Glomerular visceral epithelial cell (primary cell): ENCODE results near the gene RNF220.

Experiments used
- DNase-seq: peaks from one replicate; pipeline ENCODE4 v3.0.0-alpha.2; 2016; ENCODE audit errors: extremely low spot score

The RNF220 gene

DNA sequence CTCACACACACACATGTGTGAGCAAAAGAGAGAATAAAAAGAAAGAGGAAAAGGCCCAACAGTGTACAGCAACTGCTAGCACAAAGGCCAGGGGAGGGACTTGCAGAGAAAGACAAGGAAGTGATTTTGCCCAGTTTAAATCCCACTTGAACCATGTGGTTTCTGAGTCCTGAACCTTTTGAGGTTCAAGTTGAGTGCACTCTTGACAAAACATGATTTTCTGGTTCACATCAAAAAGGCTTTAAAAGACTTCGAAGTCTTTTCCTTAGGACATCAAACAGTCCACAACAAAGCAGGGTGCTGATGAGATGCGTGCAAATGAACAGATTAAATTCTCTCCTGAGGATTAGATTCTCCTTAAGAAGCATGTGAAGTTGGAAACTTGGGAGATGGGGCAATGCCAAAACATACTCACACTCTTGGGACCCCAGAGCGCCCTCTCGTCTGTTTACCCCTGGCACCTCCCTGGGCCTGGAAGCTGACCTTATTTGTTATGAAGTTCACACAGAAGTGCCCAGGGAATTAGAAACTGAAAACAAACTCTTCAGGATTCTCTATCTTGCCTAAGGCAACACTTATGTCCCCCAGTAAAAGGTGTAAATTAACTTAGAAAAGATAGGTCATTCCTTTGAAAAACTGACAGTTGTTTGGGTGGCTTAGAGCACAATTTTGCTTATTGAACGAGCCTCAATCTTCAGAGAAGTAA, 31.5 kb downstream of the RNF220 start:
- no peak for DNase-seq

DNA sequence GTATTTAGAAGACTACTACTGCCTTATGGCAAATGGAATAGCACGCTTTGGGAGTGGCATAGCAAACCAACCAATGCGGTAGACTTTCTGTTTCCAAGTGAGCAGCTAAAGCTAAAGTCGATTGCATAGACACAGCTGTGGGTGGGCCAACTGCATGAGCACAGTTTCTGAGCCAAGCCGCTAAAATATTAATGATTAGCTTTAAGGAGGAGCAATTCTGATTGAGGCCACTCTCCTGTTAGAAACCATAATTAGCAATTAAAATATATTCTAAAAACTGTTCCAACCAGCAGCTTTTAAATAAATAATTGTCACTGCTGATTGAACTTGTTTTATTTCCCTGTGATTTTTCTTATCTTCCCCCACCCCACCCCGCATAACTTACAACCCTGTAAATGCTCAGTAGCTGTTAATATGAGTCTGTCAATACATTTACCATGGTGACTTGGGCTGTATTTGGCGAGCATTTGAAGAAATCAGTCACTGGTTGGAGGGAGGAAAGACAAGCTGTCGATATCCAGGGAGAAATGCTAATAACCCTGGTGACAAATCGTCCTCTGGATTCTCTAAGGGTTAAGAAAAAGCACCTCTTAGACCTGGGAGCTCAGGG, 32.2 kb downstream of the RNF220 start:
- no peak for DNase-seq

DNA sequence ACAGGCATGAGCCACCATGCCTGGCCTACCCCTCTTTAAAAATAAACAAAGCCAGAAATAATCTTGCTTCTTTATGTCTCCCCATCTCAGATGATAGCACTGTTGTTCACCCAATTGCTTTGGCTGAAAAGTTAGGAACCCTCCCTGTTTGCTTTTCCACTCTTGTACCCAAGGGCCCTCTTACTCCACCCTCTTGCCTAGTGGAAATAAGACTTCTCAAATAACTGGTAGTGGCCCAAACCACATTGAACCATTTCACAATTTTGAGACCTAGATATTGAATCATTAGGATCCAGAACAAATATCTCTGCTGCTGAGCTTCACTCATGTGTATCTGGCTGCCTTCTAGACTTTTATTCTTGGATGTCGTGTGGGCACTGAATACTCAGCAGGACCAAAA, 37.7 kb downstream of the RNF220 start:
- DNase-seq: no peak

DNA sequence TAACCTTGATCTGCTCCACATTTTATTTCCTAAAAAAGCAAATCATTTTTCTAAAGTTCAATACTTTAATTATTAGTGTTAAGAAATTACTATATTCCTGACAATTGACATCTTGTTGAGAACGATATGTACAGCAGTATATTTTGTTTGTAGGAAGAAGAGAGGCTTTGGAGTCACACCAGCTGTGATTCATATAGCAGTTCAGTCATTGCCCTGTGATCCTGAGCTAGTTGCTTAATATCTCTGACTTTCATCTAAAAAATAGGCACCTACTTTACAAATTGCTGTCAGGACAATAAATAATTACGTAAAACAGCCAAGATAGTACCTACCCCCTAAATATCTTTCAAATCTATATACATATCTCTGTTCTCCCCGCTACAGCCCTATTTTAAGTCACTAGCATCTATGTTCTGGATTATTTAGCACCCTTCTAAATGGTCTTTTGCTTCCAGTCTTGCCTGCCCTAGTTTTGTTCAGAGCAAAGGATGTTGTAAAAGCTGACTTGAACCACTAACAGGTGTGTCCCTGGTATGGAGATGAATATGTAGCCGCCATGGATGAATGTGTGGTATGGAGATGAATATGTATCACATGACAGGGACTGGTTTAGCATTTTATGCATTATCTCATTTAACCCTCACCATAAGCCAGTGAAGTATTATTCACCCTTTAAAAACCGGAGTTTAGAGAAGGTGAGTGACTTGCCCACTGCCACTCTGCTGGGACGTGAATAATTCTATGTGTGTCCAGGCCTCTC, 42.2 kb downstream of the RNF220 start:
- no peak for DNase-seq

DNA sequence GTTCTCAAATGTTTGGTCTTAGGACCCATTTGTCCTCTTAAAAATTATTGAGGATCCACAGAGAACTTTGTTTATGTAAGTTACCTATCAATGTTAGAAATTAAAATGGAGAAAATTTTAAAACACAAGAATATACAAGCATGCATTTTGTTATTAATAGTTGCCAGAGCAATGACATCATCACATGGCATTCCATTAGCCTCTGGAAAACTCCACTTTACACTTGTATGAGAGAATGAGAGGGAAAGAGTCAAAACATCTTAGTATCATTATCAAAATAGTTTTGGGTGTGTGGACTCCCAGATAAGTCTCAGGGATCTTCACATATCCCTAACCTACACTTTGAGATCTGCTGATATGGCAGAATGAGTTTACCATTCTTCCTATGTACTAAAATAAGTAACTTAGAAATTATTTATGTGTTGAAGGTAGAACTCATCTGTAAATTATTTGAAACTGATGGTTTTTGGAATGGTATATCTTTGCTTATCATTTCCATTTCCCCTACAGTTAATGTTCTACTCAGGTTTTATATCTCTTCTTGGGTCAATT, 48.8 kb downstream of the RNF220 start:
- DNase-seq: no peak

DNA sequence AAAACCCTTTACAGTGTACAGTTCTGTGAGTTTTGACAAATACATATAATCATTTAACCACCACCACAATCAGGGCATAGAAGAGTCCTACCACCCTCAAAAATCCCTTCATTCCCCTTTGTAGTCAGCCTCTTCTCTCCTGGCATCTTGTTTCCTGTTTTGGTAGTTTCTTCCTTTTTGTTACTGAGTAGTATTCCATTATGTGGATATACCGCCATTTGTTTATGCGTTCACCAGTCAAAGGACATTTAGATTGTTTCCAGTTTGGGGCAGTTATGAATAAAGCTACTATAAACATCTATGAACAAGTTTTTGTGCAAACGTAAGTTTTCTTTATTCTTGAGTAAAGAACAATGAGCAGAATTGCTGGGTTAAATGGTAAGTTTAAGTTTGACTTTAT, 49.6 kb downstream of the RNF220 start:
- no peak for DNase-seq

DNA sequence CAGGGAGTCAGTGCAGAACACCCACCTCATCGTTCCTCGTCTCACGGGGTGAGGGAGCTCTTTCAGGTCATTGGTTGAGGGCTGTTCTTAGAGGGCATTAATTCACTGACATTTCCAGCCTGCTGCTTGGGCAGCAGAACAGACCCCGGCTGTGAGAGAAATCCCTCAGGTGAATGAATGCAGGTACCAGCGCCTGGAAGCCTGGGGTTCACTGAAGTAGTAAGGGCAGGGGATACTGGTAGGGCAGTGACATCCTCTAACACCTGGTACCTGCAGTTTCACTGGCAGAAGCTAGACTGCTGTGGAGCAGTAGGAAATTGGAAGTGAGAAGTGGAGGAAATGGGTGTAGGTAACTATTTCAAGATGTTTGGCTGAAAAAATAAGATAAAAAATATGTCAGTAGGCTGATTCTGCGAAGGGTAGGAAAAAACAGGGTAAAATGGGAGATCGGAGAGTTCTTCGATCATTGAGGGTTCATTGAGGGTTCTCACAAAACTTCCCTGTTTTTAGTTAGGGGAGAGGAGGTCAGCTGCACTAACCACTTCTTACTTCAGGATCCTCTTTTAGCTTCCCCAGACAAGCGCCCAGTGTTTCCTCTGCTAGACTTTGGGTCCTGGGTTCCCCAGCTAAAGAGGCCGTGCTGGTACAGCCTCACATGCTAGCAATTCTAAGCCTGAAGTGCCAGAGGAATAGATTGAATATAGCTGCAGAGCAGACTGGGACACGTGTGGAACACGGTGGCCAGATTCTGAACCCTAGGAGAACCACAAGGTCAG, 55.2 kb downstream of the RNF220 start:
- DNase-seq: no peak

DNA sequence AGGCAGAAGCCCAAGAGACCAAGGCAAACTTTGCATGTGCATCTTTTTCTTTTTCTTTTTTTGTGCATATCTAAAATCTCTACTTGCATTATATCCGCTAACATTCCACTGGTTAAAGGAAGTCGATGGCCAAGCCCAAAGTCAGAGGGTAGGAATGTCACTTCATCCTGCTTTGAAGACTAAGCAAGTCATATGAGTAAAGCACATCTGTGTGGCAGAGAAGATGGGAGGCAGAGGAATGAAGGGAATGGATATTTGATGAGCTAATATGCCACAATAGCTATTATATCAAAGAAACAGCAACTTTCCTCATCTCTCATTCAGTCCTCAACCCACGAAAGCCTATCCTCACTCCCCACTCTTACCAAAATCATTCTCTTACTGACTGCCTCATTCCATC, 59.3 kb downstream of the RNF220 start:
- DNase-seq: no peak

DNA sequence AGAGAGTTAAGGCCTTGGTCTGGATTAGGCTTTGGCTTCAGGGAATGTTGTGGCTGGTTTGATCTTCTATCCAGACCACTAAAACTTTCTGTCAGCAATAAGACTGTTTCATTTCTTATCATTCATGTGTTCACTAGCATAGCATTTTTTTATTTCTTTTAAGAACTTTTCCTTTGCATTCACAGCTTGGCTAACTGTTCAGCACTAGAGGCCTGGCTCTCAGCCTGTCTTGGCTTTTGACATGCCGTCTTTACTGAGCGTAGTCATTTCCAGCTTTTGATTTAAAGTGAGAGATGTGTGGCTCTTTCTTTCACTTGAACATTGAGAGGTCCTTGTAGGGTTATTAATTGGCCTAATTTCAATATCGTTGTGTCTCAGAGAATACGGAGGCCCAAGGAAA, 62.5 kb downstream of the RNF220 start:
- no peak for DNase-seq

DNA sequence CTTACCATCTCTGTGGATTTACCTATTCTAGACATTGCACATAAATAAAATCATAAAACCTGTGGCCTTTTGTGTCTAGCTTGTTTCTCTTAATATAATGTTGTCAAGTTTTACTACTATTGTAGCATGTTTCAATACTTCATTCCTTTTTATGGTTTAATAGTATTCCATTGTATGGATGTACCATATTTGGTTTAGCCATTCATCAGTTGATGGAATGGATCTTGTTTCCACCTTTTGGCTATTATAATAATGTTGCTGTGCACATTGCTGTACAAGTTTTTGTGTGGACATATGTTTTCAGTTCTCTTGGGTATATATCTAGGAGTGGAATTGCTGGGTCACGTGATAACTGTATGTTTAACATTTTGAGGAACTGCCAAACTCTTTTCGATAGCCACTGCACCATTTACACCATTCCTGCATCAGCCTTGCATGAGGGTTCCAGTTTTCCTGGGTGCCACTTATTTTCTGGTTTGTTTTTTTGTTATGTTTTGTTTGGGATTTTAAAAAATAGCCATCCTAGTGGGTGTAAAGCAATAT, 66.9 kb downstream of the RNF220 start:
- DNase-seq: no peak

DNA sequence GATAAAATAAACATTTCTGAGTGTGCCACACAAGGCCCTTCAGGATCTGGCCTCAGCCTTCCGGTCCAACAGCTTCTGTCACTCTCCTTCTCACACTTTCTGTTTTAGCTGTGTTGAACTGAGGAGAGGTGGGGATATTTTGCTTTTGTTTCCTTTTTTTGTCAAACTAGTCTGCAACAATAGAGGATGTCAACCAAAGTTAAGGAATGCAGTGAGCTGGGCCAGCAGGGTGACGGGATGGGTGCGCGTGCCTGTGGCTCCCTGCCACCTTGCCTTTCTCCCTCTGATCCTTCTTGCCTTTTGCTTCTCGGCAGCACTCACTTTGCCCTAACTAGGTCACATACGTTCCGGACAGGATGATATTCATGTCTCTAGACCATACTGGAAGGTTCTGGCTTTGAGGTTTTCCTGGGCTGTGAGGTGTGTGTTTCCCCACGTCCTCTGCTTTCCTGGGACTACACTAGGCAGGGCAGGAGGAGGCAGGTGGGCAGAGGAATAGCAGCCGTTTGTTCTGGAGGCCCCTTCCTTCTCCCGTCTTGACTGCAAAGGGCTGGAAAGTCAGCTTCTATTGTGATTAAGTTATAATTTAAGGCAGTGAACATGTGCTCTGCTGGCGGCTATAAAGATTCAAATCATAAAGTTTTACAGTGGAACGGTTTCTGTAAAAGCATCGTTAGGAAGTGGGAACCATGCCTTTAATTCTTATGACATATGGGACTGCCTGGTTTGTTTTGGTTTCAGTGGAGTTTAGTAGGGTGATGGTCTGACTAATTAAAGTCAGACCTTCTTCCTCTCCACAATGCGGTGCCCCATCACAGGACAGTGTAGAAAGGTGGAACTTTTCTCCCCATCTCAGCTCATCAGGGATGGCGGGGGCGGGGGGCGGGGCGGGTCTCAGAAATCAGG, 67.8 kb downstream of the RNF220 start:
- DNase-seq: no peak

DNA sequence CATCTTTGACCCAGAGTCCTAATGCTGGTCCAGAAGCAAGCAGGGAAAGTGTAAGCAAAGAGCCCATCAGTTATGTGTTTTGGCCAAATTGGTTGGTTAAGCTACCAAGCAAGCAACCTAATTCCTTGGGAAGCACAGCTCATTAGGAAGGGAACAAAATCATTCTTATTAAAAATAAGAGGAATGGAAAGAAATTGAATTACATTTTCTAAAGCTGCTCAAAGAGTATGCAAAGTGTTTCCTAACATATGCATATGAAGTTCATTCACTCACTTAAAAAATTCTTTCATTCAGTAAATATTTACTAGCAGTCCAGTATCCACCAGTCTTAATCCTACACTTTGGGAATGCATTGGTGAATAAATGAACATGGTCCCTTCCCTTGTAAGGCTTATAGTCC, 71.8 kb downstream of the RNF220 start:
- no peak for DNase-seq

DNA sequence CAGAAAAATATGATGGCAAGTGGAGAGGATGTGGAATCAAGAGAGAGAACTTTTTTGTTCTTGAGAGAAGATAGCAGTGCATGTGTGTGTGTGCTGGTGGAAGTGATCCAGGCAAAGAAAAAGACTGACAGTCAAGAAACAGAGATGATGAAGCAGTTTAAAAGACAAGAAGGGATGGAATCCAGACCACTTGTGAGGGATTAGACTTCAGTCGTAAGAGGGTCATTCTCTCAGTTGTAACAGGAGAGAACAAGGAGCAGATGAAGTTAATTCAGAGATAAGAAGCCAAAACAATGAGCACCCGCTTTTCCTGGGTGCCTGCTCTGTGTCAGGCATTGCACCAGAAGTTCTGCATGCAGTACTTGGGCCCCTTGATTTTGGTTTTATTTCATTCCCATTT, 76.6 kb downstream of the RNF220 start:
- DNase-seq: no peak

DNA sequence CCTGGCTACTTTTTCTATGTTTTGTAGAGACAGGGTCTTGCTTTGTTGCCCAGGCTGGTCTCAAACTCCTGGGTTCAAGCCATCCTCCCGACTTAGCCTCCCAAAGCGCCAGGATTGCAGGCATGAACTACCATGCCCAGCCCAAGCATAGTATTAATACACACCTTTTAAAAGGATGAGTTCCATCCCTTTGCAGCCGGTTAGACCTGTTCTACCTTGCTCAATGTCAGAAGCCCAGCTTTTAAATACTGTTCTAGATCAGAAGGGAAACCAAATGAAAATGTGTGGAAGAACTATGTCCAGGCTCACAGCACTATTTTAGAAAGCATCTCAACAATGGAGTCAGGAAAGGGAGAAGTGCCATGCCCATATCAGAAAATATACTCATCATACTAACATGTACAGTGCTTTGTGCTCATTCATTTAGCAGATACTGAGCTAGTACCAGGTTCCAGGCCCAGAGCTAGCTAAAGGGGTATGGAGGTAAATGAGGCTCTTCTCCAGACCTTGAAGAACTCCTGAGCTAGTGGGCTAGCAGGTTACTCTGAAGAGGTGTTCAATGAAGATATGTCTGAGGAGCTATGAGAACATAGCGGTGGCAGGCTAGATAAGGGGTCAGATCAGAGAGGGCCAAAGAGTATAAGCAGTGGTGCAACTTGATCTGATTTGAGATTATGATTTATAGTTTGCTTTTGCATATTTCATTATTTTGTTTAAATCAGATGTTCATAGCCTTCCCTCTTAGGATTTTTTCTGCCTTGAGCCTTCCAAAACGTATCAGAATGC, 78.2 kb downstream of the RNF220 start:
- DNase-seq: no peak

DNA sequence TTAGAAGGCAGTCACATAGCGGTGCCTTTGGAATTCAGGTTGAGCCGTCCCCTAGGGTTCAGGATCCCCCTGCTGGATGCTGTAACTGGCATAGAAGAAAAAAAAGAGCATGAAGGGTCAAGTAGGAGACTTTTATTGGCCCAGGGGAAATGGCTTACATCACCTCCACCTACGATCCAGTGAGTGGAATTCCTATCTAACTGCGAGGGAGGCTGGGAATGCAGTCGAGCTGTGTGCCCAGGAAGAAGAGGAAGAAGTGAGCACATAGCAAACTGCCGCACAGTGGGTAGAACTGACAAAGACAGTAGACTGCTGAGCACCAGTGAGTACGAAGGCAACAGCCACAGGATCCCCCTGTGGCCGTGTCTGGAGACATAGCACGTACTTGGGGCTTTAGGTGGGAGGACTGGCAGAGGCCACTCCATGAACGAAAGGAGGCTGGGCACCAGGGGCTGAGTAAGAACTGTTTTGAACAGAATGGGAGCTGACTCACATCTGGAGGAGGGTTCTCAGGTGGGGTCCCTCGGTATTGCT, 79.2 kb downstream of the RNF220 start:
- DNase-seq: no peak

DNA sequence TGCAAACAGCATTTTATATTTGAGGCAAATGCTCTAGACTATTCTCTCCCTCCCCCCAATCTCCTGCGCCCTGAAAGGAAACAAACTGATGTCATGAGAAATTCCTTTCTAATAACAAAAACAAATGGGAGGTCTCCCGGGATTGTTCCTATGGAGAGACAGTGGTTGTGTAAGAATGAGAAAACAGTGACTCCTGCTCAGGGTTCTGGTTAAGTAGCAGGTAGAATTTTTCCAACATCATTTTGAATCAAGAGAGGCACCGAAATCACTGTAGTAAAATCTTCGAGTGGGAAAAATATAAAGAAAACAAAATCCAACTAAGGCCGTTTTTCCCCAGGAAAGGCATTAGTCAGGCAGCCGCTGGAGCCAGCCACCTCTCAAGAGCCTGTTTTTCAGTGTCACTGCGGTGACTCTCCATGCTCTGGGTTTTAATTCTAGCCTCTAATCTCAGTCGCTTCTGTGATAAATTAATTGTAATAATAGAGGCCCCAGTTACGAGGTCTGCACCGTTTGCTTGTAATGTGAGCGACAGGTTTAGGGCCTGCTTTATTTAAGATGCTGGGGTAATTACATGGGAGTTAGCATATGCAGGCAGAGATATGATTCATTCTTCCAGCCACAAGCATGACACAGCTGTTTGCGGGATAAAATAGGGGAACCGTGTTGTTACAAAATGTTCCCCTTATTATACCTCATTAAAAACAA, 80.3 kb downstream of the RNF220 start:
- DNase-seq: peak; percentile 45

DNA sequence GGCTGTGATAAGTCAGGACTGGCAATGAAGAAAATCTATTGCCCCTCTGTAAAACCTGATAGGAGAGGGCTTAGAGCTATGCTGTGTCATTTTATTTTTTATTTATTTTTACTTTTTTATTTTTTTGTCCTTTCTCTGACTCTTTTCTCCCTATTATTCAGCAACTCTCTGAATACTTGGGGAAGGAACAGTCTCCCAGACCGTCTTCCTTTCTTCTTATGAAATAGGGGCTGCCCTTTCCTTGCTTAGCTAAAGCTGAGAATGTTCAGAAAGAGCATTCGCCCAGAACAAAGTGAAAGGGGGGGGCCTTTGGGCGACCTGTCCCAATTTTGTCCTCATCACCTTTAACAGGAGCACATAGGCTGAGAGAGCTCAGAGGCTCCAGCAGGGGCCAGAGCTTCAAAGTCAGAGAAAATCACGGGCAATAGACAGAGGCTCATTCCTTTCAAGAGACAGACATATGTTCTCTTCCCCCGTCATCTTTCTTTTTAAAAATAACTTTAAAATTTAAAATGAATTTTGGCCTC, 80.9 kb downstream of the RNF220 start:
- DNase-seq: no peak

DNA sequence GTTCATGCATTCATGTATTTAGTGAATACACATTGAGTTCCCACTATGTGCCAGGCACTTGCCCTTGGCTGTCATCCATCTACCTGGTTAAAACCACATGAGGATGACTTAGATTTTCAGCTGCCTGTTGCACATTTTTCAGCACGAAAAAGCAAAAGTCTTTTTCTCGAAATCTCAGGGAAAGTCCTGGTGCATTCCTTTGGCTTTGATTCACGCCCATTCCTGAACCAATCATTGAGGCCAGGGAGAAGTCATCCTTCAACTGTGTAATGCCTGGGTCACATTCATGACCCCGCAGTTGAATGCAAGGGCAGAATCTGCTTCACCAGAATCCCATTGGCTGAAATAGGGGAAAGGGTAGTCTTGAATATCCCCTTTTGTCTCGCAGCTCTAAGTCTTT, 84.4 kb downstream of the RNF220 start:
- peak; percentile 38 for DNase-seq
